Measurements from ENCODE around the gene COL23A1. TPM values are rescaled to one million over a fixed set of nuclear protein-coding genes. Genes with fewer than 3 reads are reported as not detected.

Gene COL23A1
- total RNA-seq, 1 experiment from 2014 or later: not detected

DNA sequence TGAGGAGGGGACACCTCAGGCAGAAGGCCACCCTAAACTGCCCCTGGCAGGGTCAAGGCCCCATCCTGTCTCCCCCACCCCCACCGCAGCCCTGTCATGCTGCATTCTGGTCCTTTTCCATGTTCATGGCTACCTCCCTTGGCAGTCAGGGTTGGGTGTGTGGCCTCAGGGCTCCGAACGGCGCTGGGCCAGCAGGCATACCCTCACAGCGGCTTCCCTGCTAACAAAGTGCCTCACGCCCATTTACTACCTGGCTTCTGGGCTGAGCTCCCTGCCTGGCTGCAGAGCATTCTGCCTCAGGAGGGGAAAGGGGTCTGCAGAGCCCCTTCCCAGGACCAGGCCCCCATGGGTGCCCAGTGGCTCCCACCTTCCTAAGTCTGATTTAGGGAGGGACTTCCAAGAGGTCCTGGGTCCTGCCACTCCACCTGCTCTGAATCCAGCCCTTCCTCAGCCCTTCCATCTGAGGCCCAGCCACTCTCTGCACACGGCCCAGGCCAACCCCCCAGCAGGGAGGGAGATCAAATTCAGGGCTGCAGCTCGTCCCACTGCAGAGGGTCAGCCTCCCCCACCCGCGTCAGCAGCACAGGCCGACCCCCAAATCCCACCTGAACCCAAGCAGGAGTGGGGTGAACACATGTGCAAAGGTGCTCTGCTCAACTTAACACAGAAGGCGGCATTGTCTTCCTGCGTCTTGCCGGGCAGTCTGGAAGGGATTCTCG, 241.7 kb downstream of the COL23A1 start:
- H3K36me3 Mint-ChIP-seq (ENCODE audit: insufficient read depth, unreplicated experiment): no peaks in the 10 kb centered on the region
- DNase-seq: no peak
- intact Hi-C loops (cut with micrococcal nuclease; ENCODE audit: unreplicated experiment): no loop called here
- BruUV-seq (replicated peaks): no TSS peak
- no peak overlapping the region for H3K4me3 Mint-ChIP-seq (ENCODE audit: low read depth, unreplicated experiment)
- H3K27me3 Mint-ChIP-seq (ENCODE audit: unreplicated experiment): peaks cover 30% of the 10 kb centered on the region
- TF ChIP-seq, protein P1, sequence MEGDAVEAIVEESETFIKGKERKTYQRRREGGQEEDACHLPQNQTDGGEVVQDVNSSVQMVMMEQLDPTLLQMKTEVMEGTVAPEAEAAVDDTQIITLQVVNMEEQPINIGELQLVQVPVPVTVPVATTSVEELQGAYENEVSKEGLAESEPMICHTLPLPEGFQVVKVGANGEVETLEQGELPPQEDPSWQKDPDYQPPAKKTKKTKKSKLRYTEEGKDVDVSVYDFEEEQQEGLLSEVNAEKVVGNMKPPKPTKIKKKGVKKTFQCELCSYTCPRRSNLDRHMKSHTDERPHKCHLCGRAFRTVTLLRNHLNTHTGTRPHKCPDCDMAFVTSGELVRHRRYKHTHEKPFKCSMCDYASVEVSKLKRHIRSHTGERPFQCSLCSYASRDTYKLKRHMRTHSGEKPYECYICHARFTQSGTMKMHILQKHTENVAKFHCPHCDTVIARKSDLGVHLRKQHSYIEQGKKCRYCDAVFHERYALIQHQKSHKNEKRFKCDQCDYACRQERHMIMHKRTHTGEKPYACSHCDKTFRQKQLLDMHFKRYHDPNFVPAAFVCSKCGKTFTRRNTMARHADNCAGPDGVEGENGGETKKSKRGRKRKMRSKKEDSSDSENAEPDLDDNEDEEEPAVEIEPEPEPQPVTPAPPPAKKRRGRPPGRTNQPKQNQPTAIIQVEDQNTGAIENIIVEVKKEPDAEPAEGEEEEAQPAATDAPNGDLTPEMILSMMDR (IDR thresholded peaks at IDR 0.05; ENCODE audit: unreplicated experiment): no peak
- H3K27ac Mint-ChIP-seq (ENCODE audit: unreplicated experiment): no peak overlapping the region
- H3K4me1 Mint-ChIP-seq (ENCODE audit: low read depth, unreplicated experiment): no peaks in the 10 kb centered on the region
- no peaks in the 10 kb centered on the region for H3K9me3 Mint-ChIP-seq (ENCODE audit: low read depth, unreplicated experiment)
- CTCF ChIA-PET: no interaction called here

DNA sequence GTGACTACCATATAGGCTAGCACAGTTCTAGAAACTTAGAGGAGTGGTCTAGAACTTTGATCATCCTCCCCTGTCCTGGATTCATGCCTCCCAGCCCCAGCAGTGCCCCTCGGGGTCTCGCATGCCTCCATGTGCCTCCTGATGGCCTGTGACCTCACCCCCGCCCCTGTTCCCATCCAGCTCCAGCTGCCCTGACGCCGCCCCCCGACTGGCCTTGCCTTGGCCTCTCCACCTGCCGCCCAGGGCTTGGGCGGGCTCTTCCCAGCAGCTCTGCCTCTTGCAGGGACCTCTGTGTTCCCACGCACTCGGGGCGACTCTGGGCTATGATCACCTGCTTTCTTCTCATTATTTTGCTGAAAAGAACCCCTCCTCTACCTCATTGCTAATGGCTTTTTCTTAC, 242.2 kb downstream of the COL23A1 start:
- Mint-ChIP-seq H3K4me3 (ENCODE audit: low read depth, unreplicated experiment) (no peak overlapping the region), H3K4me1 (ENCODE audit: low read depth, unreplicated experiment) (no peaks in the 10 kb centered on the region), H3K27me3 (ENCODE audit: unreplicated experiment) (peaks cover 30% of the 10 kb centered on the region), H3K36me3 (ENCODE audit: insufficient read depth, unreplicated experiment) (no peaks in the 10 kb centered on the region), H3K27ac (ENCODE audit: unreplicated experiment) (no peak overlapping the region), H3K9me3 (ENCODE audit: low read depth, unreplicated experiment) (no peaks in the 10 kb centered on the region)
- BruUV-seq (replicated peaks): no TSS peak
- TF ChIP-seq, protein P1 (IDR thresholded peaks at IDR 0.05; ENCODE audit: unreplicated experiment): no peak
- no peak for DNase-seq
- CTCF ChIA-PET: no interaction called here
- intact Hi-C loops (cut with micrococcal nuclease; ENCODE audit: unreplicated experiment): no loop called here

DNA sequence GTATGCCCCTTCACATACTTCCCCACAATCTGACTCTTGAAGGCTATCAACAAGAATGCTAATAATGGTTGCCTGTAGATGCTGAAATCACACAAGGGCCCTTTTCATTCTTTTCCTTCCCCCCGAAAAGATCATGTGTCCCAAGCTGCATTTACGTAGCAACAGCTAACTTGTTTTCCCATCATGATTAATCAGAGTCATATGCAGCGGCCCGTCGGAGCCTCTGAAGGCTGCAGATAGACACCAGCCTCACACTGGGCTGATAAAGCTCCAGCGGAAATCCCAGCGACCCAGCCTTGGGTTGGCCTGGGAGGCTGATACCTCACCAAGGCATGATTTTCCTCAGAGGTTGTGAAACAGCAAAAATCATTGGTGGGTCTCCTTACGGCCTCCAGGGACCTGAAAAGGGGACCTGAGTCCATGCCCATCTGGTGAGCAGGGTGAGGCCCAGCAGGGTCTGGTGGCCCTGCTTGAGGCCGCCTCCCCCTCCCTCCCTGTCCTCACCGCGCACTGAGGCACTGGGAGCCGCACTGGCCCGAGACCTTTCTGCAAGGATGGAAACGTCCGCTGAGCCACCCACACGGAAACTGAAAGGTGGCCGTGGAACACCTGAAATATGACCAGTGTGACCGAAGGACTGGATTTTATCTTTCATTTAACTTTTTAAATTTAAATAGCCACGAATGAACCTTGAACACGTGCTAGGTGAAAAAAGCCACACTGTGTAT, 243.4 kb downstream of the COL23A1 start:
- intact Hi-C loops (cut with micrococcal nuclease; ENCODE audit: unreplicated experiment): no loop called here
- H3K27ac Mint-ChIP-seq (ENCODE audit: unreplicated experiment): no peak overlapping the region
- CTCF ChIA-PET: no interaction called here
- H3K4me1 Mint-ChIP-seq (ENCODE audit: low read depth, unreplicated experiment): no peaks in the 10 kb centered on the region
- H3K36me3 Mint-ChIP-seq (ENCODE audit: insufficient read depth, unreplicated experiment): no peaks in the 10 kb centered on the region
- peaks cover 42% of the 10 kb centered on the region for H3K27me3 Mint-ChIP-seq (ENCODE audit: unreplicated experiment)
- DNase-seq: no peak
- TF ChIP-seq, protein P1 (IDR thresholded peaks at IDR 0.05; ENCODE audit: unreplicated experiment): no peak
- H3K4me3 Mint-ChIP-seq (ENCODE audit: low read depth, unreplicated experiment): no peak overlapping the region
- H3K9me3 Mint-ChIP-seq (ENCODE audit: low read depth, unreplicated experiment): no peaks in the 10 kb centered on the region
- BruUV-seq (replicated peaks): no TSS peak

DNA sequence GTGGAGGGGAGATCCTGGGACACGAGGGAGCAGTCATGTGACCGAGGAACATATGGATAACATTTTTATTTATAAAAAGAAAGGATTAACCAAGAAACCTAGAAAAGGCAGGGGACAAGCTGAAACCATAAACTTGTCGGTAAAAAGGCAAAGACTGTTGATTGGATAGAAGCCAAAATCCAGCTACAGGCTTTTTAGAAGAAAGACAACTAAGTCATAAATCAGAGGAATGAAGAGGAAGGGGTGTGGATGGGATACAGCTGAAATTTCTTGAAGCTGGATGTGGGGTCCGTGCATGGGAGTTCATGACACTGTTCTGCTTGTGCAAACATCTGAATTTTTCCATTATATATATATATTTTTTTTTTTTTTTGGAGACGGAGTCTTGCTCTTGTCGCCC, 246.9 kb downstream of the COL23A1 start:
- H3K4me3 Mint-ChIP-seq (ENCODE audit: low read depth, unreplicated experiment): no peak overlapping the region
- TF ChIP-seq, protein P1 (IDR thresholded peaks at IDR 0.05; ENCODE audit: unreplicated experiment): no peak
- intact Hi-C loops (cut with micrococcal nuclease; ENCODE audit: unreplicated experiment): no loop called here
- CTCF ChIA-PET: no interaction called here
- no peaks in the 10 kb centered on the region for H3K36me3 Mint-ChIP-seq (ENCODE audit: insufficient read depth, unreplicated experiment)
- H3K9me3 Mint-ChIP-seq (ENCODE audit: low read depth, unreplicated experiment): no peaks in the 10 kb centered on the region
- H3K27ac Mint-ChIP-seq (ENCODE audit: unreplicated experiment): no peak overlapping the region
- peaks cover 54% of the 10 kb centered on the region for H3K27me3 Mint-ChIP-seq (ENCODE audit: unreplicated experiment)
- DNase-seq: no peak
- H3K4me1 Mint-ChIP-seq (ENCODE audit: low read depth, unreplicated experiment): no peaks in the 10 kb centered on the region
- no TSS peak for BruUV-seq (replicated peaks)
